ENCODE measurements around the gene CRTC1.
"Not testable (repeated sequence)": the region's sequence is repeated elsewhere in the genome, so short reads cannot be mapped to it uniquely, and the experiment has no call there.

Gene CRTC1

DNA sequence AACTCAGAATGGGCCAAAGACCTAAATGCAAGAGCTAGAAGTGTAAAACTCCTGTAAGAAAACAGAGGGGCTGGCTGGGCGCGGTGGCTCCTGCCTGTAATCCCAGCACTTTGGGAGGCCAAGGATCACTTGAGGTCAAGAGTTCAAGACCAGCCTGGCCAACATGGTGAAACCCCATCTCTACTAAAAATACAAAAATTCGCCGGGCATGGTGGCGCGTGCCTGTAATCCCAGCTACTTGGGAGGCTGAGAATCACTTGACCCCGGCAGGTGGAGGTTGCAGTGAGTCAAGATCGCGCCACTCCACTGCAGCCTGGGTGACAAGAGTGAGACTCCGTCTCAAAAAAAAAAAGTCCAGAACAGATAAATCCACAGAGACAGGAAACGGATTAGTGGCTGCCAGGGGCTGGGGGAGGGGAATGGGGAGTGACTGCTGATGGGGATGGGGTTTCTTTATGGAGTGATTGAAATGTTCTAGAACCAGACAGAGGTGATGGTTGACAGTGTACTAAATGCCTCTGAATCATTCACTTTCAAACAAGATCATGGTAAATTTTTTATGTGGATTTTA lies 50.4 kb downstream of the CRTC1 start:
- not testable (repeated sequence) for DNase-seq

DNA sequence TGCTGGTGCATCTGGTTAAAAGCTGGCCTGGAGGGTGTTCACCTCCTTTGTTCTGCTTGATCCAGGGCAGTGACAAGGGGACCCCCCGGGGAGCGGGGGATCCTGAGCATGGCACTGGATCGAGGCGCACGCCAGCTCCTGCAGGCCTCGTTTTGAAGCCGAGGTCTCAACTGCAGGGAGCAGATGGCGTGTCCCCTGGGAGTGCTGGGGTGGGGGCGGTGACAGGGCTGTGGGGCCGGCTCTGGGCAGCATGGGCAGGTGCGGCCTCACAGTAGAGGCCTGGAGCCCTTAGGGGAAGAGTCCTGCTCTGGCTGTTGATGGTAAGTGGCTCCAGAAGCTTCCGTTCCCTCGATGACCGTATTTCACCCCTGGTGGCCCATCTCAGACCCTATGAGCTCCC lies 51.8 kb downstream of the CRTC1 start:
- no peak for DNase-seq

DNA sequence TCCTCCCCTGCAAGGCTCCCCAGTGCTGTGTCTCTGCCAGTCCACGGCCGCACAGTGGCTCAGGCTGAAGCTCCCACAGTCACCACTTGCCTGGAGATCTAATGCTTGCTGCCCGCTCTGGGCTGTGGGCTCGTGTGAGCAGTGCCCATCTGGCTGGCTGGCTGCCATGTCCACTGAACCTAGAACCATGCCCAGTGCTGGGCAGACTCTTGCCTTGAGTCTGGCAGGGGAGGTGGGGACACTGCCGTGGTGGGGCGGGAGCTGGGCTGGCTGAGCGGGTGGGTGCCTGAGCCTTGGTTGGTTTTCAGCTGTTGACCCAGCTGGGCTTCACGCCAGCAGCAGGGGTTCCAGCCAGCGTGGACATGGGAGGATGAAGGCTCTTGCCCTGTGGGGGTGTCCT lies 52.3 kb downstream of the CRTC1 start:
- DNase-seq, result no peak

DNA sequence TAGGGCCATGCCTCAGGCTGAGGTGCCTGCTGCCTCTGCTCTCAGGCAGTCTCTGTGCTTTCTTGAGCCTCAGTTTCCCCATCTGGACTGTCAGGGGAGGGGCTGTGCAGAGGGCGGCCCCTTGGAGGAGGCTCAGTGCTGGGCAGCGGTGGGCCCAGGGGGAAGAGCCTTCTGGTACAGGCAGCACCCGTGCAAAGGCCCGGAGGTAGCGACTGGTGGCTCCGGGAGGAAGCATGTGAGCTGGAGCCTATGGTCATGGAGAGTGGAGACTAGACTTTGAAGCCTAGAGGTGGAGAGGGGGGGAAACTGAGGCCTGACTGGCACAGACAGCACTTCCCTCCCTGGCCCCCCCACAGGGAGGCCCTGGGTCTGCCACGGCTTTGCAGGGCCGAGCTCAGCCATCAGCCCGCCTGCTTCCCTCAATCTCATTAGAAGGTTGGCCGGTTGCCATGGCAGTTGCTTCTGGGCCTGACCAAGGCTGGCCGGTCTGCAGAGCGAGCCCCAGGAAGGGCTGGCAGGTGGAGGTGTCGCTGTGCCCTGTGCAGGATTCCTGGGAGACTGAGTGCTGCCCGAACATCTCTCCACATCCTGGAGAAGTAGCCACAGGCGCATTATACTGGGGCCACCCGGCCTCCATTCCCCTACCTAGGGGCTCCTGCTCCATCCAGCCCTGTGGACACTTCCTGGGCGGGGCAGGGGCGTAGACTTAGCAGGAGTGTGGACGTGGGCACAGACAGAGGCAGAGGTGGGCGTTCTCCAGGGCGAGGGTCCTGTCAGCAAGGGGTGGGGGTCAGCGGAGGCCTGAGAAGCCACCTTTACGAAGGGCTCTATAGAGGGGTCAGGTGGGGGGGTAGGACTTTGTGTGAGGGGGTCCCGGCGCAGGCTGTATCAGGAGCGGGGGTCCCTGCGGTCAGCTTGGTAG lies 53.2 kb downstream of the CRTC1 start:
- no peak for DNase-seq

DNA sequence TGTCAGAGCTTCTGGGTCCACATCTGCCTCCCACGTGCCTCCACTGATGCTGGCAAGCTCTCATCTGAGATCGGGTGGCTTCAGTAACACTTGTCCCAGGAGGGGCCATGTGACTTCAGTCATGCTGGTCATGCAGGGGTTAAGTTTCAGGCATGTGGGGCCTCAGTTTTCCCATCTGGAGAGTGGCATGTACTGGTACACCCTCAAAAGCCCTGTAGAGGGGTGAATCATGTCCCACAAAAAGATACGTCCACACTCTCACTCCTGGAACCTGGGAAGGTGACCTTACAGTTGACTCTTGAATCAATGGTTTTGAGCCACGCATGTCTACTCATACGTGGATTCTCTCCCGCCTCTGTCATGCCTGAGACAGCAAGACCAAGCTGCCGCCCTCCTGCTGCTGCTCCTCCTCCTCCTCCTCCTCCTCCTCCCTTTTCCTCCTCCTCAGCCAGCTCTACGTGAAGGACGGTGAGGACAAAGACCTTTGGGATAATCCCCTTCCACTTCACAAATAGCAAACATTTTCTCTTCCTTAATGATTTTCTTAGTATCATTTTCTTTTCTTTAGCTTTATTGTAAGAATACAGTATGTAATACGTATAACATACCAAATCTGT lies 54.0 kb downstream of the CRTC1 start:
- no peak for DNase-seq

DNA sequence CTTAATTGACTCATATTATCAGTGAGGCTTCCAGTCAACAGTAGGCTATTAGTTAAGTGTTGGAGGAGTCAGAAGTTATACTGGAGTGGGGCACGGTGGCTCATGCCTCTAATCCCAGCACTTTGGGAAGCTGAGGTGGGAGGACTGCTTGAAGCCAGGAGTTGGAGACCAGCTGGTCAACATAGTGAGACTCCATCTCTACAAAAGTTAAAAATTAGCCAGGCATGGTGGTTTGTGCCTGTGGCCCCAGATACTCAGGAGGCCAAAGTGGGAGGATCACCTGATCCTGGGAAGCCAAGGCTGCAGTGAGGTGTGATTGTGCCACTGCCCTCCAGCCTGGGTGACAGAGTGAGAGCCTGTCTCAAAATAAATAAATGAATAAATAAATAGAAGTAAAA lies 54.5 kb downstream of the CRTC1 start:
- no peak for DNase-seq

DNA sequence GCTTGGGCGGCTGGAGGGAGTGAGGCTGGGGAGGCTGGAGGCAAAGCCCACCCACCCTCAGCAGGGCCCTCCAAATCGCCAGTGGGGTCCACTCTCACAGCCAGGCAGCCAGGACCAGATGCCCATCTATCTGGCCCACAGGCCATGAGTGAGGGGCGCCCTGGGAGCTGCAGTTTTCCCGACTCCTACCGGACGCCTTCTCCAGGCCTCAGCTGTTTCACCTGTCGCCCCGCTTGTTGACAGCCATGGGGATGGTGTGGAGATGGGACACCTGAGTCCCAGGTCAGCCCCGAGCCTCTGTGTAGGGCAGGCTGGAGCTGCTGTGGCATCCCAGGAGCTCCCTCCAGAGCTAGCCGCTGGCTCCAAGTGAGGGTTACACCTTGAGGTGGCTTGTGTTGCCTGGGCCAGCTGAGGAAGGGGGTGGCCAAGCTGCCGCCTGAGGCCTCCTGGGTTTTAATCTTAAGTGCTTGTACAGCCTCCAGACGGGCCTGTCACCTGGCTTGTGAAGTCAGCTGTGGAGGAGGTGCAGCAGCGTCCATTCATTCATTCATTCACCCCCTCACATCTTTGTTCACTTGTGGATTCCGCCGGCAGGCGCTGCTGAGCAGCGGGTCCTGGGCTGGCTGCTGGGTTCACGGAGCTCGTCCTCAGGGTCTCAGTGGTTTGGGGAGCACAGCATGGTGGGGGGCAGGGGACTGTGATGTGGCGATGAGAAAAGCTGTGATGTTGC lies 55.6 kb downstream of the CRTC1 start:
- DNase-seq, result no peak

DNA sequence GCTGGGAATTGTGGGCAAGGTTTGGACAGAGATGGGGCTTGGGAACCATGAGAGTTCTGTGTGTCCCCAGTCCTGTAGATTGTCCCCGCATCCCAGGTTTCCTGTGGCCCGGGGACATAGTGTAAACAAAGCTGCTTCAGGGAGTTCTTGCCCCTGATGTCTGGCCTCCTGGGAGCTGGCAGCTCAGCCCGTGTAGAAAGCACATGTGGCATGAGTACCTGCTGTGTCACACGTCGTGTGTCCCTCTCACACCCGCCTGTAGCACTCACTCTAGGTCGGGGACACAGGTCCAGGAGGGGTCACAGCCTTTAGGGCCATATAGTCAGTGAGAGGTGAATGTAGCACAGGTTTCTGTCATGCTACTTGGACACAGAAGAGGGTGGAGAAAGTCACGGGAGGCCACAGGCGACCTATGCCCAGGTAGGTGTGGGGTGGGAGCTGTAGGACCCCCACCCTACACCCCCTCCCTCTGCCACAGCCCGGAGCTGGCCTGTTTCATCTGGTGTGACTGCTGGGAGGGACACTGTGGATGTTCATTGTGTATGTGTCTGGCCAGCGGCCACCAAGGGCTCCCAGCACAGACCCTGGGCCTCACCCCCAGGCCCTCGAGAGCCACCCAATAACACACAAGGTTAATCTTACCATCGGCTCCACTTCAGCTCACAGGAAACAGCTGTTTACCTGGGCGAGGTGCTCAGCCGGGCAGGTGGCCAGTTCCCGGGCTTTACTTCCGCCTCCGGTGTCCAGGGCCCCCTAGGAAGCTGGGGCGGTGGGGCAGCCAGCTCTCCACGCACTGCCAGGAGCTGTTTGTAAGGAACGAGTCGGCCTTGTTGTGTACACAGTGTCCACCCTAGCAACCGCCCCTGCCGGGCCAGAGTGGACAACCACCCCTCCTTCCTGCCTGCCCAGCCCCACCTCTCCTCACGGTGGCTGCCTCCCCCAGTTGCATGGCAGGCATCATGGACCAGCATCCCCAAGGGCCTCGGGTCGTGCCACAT lies 57.9 kb downstream of the CRTC1 start:
- DNase-seq, result no peak

DNA sequence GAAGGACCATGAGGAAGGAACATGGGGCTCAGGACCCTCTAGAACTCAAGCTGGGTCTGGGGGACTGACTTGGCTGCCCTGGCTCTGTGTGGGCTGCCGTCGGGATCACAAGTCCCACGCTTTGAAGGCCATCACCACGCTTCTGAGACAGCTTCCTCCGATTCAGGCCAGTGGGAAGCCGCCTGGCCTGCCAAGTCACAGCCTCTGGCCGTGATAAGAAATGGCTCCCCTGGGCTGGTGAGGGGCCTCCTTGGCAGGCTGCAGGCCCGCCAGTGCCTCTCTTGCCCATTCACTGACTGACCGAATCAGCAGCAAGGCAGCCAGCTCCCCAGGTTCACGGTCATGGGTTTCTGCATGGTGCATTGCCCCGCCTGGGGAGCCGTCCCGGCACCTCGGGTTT lies 58.8 kb downstream of the CRTC1 start:
- DNase-seq, result no peak

DNA sequence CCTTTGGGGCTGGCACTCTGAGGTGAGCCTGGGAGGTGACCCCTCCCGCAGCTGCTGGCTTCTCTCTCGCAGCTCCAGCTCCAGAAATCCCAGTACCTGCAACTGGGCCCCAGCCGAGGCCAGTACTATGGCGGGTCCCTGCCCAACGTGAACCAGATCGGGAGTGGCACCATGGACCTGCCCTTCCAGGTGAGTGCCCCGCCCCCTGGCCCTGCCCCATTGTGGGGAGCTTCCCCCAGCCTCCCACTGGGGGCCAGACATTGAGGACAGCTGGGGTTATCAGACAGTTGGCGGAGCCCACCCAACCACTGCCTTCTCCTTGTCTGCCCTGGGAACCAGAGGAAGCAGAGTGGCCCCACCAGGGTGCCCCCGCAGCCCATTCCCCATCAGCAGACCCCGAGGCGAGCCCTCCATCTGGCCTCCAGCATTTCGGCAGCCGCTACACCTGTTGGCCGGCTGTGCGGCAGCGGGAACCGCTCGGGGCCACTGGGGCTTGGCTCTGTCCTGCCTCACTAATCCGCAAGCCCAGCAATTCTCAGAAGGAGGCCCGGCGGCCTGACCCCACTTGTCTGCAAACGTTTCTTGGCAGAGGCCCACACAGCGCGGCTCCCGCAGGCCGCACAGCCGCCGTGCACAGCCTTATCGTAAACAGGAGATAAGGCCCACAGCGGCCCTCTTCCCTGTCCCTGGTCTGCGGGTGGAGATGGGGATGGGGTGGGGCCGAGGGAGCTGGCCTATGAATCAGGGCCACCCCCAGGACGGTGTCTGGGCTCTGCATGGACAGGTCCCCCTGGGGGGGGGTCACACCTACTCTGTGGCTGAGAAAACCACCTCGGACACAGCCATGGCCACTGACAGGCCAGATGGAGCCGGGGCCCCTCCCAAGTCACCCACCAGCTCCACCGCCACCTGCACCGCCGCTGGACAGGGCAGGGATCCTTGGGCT lies 59.6 kb downstream of the CRTC1 start:
- DNase-seq, result no peak

DNA sequence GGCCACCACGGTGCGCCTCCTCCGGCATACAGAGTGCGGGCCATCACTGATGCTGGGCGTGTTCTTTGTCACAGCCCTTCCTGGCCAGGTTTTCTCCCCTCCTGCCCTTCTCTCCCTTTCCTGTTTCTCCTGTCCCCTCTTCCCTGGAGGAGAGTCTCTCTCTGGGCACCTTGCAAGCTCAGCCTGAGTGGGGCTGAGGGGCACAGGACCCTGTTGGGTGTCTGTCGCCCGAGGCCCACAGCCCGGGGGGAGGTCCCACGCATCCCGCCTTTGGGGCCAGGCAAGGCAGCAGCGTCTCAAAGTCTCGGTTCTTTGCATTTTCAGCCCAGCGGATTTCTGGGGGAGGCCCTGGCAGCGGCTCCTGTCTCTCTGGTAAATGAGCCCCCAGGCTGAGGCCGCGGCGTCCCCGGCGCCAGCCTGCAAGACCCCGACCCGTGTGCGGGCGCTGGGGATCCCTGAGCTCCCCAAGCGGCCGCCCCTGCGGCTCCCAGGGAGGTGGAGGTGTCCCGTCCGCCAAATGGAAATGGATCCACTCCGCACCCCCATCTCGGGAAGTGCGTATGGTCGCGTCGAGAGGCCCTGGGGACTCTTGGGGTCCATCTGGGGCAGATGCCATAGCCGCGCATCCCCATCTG lies 60.4 kb downstream of the CRTC1 start:
- DNase-seq, result no peak

DNA sequence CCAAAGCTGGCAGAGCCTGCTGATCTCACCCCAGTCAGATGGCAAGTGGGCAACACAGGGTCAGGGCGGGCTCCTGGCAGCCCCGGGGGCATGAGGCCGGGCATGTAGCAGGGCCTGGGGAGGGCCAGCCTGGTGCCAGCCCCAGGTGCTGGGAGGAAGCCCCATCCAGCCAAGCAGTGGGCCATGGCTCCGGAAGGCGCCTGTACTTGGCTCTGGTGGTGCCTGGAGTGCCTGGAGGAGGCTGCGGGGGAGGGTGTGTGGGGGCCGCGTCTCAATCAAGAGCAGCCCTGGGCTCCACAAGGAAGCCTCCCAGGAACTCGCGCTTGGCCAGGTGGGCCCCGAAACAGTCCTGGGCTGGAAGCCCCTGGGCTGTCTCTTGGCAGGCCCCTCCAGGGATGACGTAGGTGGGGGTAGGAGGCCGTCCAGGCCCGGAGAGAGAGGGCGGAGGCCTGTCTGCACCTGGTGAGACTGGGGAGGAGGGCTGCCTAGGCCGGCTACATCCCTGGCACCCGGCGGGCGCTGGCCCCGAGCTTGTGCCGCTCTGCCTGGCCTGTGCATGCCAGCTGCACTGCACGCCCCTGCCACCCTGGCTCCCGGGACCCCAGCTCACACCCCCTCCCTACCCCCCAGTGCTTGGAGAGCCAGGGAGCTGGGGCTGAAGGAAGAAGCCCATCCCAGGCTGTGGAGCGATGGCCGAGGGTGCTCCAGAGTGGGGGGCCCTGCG lies 61.7 kb downstream of the CRTC1 start:
- no peak for DNase-seq

DNA sequence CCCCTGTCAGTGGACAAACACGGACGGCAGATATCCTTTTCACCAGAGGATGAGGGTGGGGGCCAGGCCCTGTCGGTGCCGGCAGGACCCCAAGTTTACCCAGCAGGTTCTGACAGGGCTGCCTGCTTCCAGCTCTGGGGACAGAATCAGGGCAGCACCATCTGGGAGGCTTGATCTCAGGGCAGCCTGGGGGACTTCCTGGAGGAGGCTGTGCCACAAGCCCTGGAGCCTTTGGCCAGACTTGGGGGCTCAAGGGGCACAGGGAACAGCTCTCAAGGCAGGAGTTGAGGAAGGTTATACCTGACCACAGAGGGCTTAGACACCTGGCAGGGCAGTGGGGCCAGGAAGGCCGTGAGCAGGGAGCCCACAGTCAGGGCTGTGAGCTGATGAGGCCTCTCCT lies 62.5 kb downstream of the CRTC1 start:
- DNase-seq, result no peak

DNA sequence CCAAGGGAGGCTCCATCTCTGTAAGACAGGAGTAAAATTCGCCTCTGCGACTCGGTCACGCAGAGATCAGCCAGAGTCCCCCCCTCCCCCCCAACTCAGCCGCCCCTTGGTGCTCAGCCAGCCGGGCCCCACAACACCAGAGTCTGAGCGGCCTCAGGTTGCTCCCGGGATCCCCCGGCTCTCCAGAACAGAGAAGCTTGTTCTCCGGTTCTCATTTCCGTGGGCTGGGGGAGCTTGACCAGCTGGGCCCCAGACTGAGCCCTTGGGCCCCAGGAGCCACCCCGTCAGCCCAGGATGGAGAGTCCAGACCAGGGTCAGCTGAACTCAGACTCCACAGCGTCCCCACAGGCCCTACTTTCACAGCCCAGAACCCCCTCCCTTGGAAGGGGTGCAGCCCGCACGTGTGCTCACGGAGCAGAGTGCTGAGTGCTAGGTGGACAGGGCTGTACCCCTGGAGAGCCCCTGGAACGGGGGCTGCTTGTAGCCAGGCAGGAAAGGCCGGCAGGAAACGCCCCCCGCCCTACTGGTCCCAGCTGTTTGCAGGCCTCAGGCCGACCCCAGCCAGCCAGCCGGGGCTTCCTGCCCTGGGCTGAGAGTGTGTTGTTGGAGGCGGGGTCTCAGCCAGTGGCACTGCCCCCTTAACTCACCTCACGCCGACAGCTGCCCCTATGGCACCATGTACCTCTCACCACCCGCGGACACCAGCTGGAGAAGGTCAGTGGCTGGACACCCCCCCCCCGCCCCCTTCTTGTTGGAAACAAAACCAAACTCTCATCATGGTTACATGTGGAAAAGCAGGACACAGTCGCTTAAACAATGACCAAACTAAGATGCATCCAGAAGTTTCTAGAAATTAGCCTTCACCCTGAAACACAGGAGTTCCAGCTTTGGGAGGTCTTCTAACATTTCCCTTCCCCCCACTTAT lies 63.2 kb downstream of the CRTC1 start:
- DNase-seq, result no peak

DNA sequence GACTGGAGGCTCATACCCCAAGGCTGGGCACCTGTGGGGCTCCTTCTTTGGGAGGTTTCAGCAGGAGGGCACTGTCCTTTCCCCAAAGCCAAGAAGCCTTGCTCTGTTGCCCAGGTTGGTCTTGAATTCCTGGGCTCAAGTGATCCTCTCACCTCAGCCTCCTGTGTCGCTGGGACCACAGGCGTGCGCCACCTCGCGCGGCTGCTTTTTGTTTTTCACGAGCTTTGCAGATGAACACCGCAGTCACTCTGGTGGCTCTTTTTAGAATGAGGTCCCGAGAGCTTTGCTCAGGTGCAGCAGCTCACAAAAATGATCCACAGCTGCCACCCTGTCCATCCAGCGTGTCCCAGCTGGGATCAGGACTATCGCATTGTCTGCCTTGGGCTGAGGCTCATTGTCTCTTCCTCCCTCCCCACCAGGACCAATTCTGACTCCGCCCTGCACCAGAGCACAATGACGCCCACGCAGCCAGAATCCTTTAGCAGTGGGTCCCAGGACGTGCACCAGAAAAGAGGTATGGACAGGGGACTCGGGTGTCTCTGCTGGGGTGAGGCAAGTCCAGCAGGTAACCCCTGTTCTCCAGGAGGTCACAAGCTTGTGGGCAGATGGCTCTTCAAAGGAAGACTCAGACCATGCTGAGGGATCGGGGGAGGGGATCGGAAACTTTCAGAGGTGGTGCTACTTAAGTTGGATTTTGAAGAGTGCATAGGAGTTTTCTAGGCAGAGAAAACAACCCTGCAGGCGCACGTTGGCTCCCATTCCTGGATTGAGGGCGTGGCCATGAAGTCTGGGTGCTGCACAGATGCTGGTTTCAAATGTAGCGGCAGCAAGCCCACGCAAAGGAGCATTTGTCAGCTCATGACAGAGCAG lies 66.1 kb downstream of the CRTC1 start:
- no peak for DNase-seq

DNA sequence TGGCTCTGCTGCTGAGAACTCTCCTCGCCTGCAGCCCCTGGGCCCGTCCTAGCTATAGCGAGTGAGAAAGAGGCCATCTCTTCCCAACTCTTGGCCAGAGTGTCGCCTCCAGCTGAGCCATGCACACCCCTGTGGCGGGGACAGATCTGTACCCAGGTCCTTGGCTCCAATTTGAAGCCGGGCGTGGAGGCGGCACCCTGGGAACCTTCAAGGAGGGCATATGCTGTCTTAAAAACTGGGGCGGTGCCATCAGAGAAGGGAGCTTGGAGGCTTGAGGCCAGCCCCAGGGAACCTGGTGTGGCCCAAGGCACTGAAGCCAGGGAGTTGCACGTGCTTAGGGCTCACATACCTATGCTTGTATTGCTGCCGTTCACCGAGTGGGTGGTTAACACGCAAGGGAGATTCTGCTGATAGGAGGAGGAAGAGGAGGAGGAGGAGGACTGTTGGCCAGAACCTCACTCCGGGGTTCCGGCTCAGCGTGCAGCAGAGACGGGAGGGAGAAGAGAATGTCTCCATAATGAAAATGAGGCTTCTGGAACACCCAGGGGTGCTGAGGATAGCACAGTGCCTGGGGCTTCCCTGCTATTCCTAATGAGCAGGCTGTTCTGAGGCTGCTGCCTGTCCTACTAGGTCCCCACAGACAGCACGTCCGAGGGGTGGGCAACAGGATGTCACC lies 67.0 kb downstream of the CRTC1 start:
- no peak for DNase-seq

DNA sequence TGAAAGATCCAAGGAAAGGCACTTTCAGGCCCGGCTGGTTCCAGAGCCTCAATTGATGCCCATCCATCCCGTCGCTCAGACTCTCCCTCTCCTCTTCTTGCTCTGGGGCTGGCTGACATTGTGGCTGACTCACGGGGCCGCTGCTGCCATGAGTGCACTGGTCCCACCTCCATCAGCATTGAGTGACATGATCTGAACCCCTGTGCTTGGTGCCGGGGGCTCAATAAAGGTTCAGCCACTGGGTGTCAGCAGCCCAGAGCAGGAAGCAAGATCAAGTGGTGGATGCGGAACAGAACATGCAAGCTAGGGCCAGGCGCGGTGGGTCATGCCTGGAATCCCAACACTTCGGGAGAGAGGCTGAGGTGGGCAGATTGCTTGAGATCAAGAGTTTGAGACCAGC lies 68.1 kb downstream of the CRTC1 start:
- DNase-seq, result no peak

Measured in activated CD4-positive, alpha-beta T cell treated with anti-CD3 and anti-CD28 coated beads for 1 hour (primary cell).